GM12878 (cell line): Measurements from ENCODE around the gene ACADVL. TPM values are rescaled to one million over a fixed set of nuclear protein-coding genes. Genes with fewer than 3 reads are reported as not detected.

Experiments used
- ATAC-seq: fragments of 200-7000 bp; cut with Tn5 transposase; 3 replicates; pipeline ENCODE4 v1.9.1; 2020; ENCODE audit warnings: mild to moderate bottlenecking, moderate library complexity
- BruUV-seq: library from RNA; stranded (reverse); fragments of 400-500 nt; replicated peaks from 2 replicates; lab custom pipeline; 2021; lab: Mats Ljungman, UMichigan
- CTCF ChIA-PET: fragments of 300-600 bp; sonication (Branson Sonifier 250); formaldehyde crosslinking; extraction: SDS; loops from one replicate; lab custom pipeline; 2021; ENCODE audit warnings: inconsistent platforms; lab: Yijun Ruan, JAX
- POLR2A ChIA-PET: fragments of 350-600 bp; formaldehyde crosslinking; extraction: SDS; loops from one replicate; lab custom pipeline; 2021; ENCODE audit warnings: inconsistent platforms; lab: Charles Lee
- RAD21 ChIA-PET: fragments of 300-600 bp; sonication (Branson Sonifier 250); formaldehyde crosslinking; loops from one replicate; lab custom pipeline; 2023; ENCODE audit warnings: antibody characterized with exemption; ENCODE audit not compliant: unreplicated experiment; lab: Charles Lee
- SMC1A ChIA-PET: fragments of 300-600 bp; sonication (Branson Sonifier 250); formaldehyde crosslinking; loops from one replicate; lab custom pipeline; 2023; ENCODE audit not compliant: unreplicated experiment, uncharacterized antibody; lab: Charles Lee
- DNase-seq: peaks from one replicate; pipeline ENCODE4 v3.0.0-alpha.2; 2011; ENCODE audit warnings: low read depth, low spot score
- FAIRE-seq: peaks from 3 replicates; lab custom pipeline; 2011; peaks lifted over from hg19 to GRCh38; lab: Jason Lieb, UNC
- H2AFZ ChIP-seq: 2 replicates; pipeline ENCODE4 v1.6.0; 2011; ENCODE audit warnings: low read depth, low read length, control low read depth; ENCODE audit not compliant: control insufficient read depth
- H3K27ac ChIP-seq: 2 replicates; pipeline ENCODE4 v1.5.1; 2011; ENCODE audit warnings: control low read depth; ENCODE audit not compliant: control insufficient read depth, insufficient read depth
- H3K27me3 ChIP-seq, 2 experiments: replicated peaks in 1 of 2; 2 replicates each; pipeline versions ENCODE4 v1.6.0 to v1.6.1; 2011; ENCODE audit warnings: low read length in 1 of 2; ENCODE audit not compliant: control insufficient read depth in 2 of 2, insufficient read depth in 2 of 2
- H3K36me3 ChIP-seq, 2 experiments: 2 replicates each; pipeline ENCODE4 v1.5.1; 2011; ENCODE audit warnings: low read length in 1 of 2; ENCODE audit not compliant: control insufficient read depth in 2 of 2, insufficient read depth in 2 of 2
- H3K4me1 ChIP-seq: 2 replicates; pipeline ENCODE4 v1.6.1; 2011; ENCODE audit warnings: mild to moderate bottlenecking, low read length, moderate library complexity, mixed read lengths; ENCODE audit not compliant: control insufficient read depth, insufficient read depth
- H3K4me2 ChIP-seq: 2 replicates; pipeline ENCODE4 v1.6.0; 2011; ENCODE audit warnings: control low read depth; ENCODE audit not compliant: control insufficient read depth, insufficient read depth
- H3K4me3 ChIP-seq: fragments of 200-600 bp; sonication (generic); 2 replicates; pipeline ENCODE4 v1.5.1; 2016
- H3K79me2 ChIP-seq: 2 replicates; pipeline ENCODE4 v1.6.0; 2011; ENCODE audit warnings: low read length; ENCODE audit not compliant: control insufficient read depth, insufficient read depth
- H3K9ac ChIP-seq: 2 replicates; pipeline ENCODE4 v1.8.0; 2011; ENCODE audit warnings: low read length, control low read depth, mixed read lengths; ENCODE audit not compliant: control insufficient read depth, insufficient read depth
- H3K9me3 ChIP-seq: replicated peaks from 3 replicates; pipeline ENCODE4 v1.5.1; 2011; ENCODE audit warnings: mild to moderate bottlenecking, low read length; ENCODE audit not compliant: control insufficient read depth, insufficient read depth
- H4K20me1 ChIP-seq: 2 replicates; pipeline ENCODE4 v1.6.0; 2011; ENCODE audit not compliant: control insufficient read depth, insufficient read depth
- ATF7 ChIP-seq: fragments of 450-650 bp; IDR thresholded peaks from 2 replicates; pipeline ENCODE4 v1.6.1; 2016; ENCODE audit warnings: low read depth, mild to moderate bottlenecking
- CHD2 ChIP-seq: IDR thresholded peaks from 2 replicates; pipeline ENCODE4 v1.6.1; 2011; ENCODE audit warnings: low read depth, low read length, improper control_type of control experiment, borderline replicate concordance
- ELK1 ChIP-seq: IDR thresholded peaks from 2 replicates; pipeline ENCODE4 v1.6.1; 2012; ENCODE audit warnings: low read depth, low read length, improper control_type of control experiment
- GABPA ChIP-seq: IDR thresholded peaks from 2 replicates; pipeline ENCODE4 v1.6.1; 2014; ENCODE audit warnings: antibody characterized with exemption, low read depth, mild to moderate bottlenecking, inconsistent platforms
- JUND ChIP-seq: IDR thresholded peaks from 2 replicates; pipeline ENCODE4 v1.6.1; 2012; ENCODE audit warnings: low read depth, mild to moderate bottlenecking, low read length, improper control_type of control experiment, moderate library complexity
- PAX5 ChIP-seq: IDR thresholded peaks from 2 replicates; pipeline ENCODE4 v1.6.1; 2011; ENCODE audit warnings: low read depth, low read length, borderline replicate concordance
- RELB ChIP-seq: fragments of 450-650 bp; IDR thresholded peaks from 2 replicates; pipeline ENCODE4 v1.6.1; 2017; ENCODE audit warnings: low read depth, mild to moderate bottlenecking, moderate library complexity
- RUNX3 ChIP-seq: IDR thresholded peaks from 2 replicates; pipeline ENCODE4 v1.6.1; 2012; ENCODE audit warnings: low read length, inconsistent platforms
- SMARCA5 ChIP-seq: fragments of 450-650 bp; IDR thresholded peaks from 2 replicates; pipeline ENCODE4 v1.6.1; 2017; ENCODE audit warnings: mild to moderate bottlenecking
- YY1 ChIP-seq: IDR thresholded peaks from 2 replicates; pipeline ENCODE4 v1.6.1; 2011; ENCODE audit warnings: low read depth, mild to moderate bottlenecking, low read length
- ZNF622 ChIP-seq: fragments of 450-650 bp; IDR thresholded peaks from 2 replicates; pipeline ENCODE4 v1.6.1; 2017; ENCODE audit warnings: mild to moderate bottlenecking, inconsistent platforms
- WGBS: methylation state at CpG from one replicate; pipeline ENCODE4 v1.1.6; 2016; ENCODE audit warnings: low lambda C conversion rate; ENCODE audit not compliant: insufficient replicate concordance, insufficient coverage; ENCODE audit errors: missing lambda C conversion rate; 5-methylcytosine and 5-hydroxymethylcytosine counted together
- in situ Hi-C: fragments of 300-500 bp; cut with MboI; formaldehyde crosslinking; loops from 9 replicates; pipeline ENCODE4 v1.14.3; 2018; ENCODE audit warnings: mixed read lengths
- intact Hi-C: fragments of 100-400 bp; cut with micrococcal nuclease; formaldehyde crosslinking; loops from one replicate; pipeline ENCODE4 v1.14.2; 2022; ENCODE audit not compliant: unreplicated experiment
- polyA plus RNA-seq, 11 experiments: library from polyadenylated mRNA; depleted of rRNA in 4 of 11; unstranded in 6 of 11; stranded (reverse) in 5 of 11; fragments of >200 nt; fragmentation: Nextera tagmentation in 4 of 11; fragmentation: Illumina TruSeq in 1 of 11; extraction: Ambion mirVana in 4 of 11; extraction: Trizol in 1 of 11; gene quantifications; 1 replicate in 1 of 11; 2 replicates in 10 of 11; pipeline versions ENCODE4 v1.2.1 to v1.2.3, GENCODE V29; 2011 to 2016; ENCODE audit warnings: inconsistent platforms in 2 of 11, missing spikeins in 2 of 11, low read depth in 1 of 11
- total RNA-seq, 4 experiments: library from RNA; depleted of rRNA in 3 of 4; stranded (reverse); fragments of >200 nt in 3 of 4; fragmentation: Illumina TruSeq in 1 of 4; extraction: Trizol in 1 of 4; gene quantifications; 2 replicates each; pipeline versions ENCODE4 v1.2.1 to v1.2.3, GENCODE V29; 2013 to 2021
- TF ChIP-seq, protein P1 (sequence below): fragments of 450-650 bp; IDR thresholded peaks from 2 replicates; pipeline ENCODE4 v1.6.1; 2018; ENCODE audit warnings: mild to moderate bottlenecking, low read depth, moderate library complexity; ENCODE audit not compliant: partially characterized antibody
- TF ChIP-seq, protein P2 (sequence below): fragments of 450-650 bp; IDR thresholded peaks from 2 replicates; pipeline ENCODE4 v1.6.1; 2017; ENCODE audit warnings: mild to moderate bottlenecking, moderate library complexity

ACADVL gene
- total and polyA plus RNA-seq, 10 of the 15 experiments (the other 5 are each of a cell fraction or from before 2014, with no cell fraction given) = 25.4 to 232 (median 180) TPM

GRCh38 chr17:7217113-7217987 lies 2.4 kb upstream of the ACADVL start:
- DNase-seq (no peak), ATAC-seq (no peak), FAIRE-seq (no peak)
- no TSS peak for BruUV-seq
- Histone ChIP-seq H3K9me3 (no peaks in the 10 kb centered on the region), H3K79me2 (peaks cover 14% of the 10 kb centered on the region), H3K4me2 (peak overlapping the region; percentile 17; the same call in 1 of the 2 replicates), H3K9ac (peak overlapping the region; percentile 28; the same call in 1 of the 2 replicates), H3K4me3 (peak overlapping the region; percentile 51; the same call in 1 of the 2 replicates), H3K27ac (no peak overlapping the region), H4K20me1 (no peaks in the 10 kb centered on the region), H2AFZ (peak overlapping the region; percentile 59), H3K4me1 (peaks cover 22% of the 10 kb centered on the region), H3K27me3 (no peaks in the 10 kb centered on the region), H3K36me3 (peaks cover 0 to 2% of the 10 kb centered on the region in 2 experiments; a peak in 2 of 4 replicates)
- ChIA-PET CTCF (interaction anchor here (5.1 kb wide), 1 partner anchor 80 kb away, joined by 60 read pairs; no protein-coding TSS in a partner anchor), SMC1A (no interaction called here), POLR2A (interaction anchor here (0.5 to 3.3 kb wide), 2 partner anchors 22 to 199 kb away, joined by 10 to 12 read pairs; partner anchors contain the start of gene PHF23), RAD21 (no interaction called here)
- in situ Hi-C loops (no loop called here), intact Hi-C loops (no loop called here)
- 2% methylated on average over 13 of the region's 32 CpGs for WGBS
- 0 out of 2 replicates have a peak, but pooled peaks have one; percentile 14 for TF ChIP-seq ATF7
- no peak for TF ChIP-seq RUNX3
- no peak for TF ChIP-seq JUND
- no peak for TF ChIP-seq CHD2
- TF ChIP-seq SMARCA5 = no peak
- no peak for TF ChIP-seq YY1
- TF ChIP-seq GABPA = no peak
- TF ChIP-seq, protein P1, sequence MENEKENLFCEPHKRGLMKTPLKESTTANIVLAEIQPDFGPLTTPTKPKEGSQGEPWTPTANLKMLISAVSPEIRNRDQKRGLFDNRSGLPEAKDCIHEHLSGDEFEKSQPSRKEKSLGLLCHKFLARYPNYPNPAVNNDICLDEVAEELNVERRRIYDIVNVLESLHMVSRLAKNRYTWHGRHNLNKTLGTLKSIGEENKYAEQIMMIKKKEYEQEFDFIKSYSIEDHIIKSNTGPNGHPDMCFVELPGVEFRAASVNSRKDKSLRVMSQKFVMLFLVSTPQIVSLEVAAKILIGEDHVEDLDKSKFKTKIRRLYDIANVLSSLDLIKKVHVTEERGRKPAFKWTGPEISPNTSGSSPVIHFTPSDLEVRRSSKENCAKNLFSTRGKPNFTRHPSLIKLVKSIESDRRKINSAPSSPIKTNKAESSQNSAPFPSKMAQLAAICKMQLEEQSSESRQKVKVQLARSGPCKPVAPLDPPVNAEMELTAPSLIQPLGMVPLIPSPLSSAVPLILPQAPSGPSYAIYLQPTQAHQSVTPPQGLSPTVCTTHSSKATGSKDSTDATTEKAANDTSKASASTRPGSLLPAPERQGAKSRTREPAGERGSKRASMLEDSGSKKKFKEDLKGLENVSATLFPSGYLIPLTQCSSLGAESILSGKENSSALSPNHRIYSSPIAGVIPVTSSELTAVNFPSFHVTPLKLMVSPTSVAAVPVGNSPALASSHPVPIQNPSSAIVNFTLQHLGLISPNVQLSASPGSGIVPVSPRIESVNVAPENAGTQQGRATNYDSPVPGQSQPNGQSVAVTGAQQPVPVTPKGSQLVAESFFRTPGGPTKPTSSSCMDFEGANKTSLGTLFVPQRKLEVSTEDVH = no peak
- TF ChIP-seq, protein P2, sequence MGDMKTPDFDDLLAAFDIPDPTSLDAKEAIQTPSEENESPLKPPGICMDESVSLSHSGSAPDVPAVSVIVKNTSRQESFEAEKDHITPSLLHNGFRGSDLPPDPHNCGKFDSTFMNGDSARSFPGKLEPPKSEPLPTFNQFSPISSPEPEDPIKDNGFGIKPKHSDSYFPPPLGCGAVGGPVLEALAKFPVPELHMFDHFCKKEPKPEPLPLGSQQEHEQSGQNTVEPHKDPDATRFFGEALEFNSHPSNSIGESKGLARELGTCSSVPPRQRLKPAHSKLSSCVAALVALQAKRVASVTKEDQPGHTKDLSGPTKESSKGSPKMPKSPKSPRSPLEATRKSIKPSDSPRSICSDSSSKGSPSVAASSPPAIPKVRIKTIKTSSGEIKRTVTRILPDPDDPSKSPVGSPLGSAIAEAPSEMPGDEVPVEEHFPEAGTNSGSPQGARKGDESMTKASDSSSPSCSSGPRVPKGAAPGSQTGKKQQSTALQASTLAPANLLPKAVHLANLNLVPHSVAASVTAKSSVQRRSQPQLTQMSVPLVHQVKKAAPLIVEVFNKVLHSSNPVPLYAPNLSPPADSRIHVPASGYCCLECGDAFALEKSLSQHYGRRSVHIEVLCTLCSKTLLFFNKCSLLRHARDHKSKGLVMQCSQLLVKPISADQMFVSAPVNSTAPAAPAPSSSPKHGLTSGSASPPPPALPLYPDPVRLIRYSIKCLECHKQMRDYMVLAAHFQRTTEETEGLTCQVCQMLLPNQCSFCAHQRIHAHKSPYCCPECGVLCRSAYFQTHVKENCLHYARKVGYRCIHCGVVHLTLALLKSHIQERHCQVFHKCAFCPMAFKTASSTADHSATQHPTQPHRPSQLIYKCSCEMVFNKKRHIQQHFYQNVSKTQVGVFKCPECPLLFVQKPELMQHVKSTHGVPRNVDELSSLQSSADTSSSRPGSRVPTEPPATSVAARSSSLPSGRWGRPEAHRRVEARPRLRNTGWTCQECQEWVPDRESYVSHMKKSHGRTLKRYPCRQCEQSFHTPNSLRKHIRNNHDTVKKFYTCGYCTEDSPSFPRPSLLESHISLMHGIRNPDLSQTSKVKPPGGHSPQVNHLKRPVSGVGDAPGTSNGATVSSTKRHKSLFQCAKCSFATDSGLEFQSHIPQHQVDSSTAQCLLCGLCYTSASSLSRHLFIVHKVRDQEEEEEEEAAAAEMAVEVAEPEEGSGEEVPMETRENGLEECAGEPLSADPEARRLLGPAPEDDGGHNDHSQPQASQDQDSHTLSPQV = no peak
- TF ChIP-seq RELB = 0 out of 2 replicates have a peak, but pooled peaks have one; percentile 28
- TF ChIP-seq ZNF622 = no peak
- TF ChIP-seq ELK1 = no peak
- 0 out of 2 replicates have a peak, but pooled peaks have one; percentile 22 for TF ChIP-seq PAX5
